CD4-positive, alpha-beta T cell treated with Interleukin-17A for 1 hour (primary cell): ENCODE results near the gene HIPK2.

Experiments
- DNase-seq: peaks from one replicate; pipeline ENCODE4 v3.0.0-alpha.2; 2020

Gene HIPK2

DNA sequence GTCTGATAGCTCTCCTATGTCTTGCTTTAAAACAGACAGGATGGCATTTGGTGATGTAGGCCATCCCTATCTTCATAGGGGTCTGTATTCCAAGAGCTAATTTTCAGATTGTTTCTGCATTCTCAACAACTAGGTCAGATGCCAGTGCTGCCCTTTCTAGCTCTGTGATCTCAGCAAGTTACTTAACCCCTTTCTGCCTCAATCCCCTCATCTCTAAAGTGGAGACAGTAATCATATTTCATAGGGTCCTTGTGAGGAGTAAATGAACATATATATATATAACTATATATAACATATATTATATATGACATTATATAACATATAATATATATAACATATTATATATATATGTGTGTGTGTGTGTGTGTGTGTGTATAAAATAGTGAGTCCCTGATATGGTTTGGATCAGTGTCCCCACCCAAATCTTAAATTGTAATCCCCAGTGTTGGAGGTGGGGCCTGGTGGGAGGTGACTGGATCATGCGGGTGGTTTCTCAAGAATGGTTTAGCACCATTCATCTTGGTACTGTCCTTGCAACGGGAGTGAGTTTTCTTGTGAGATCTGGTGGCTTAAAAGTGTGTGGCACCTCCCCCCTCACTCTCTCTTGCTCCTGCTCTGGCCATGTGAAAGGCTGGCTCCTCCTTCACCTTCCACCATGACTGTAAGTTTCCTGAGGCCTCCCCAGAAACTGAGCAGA is 45.2 kb downstream of the HIPK2 start:
- DNase-seq, result no peak

GRCh38 chr7:139731802-139732470 is 45.9 kb downstream of the HIPK2 start:
- DNase-seq, result no peak

DNA sequence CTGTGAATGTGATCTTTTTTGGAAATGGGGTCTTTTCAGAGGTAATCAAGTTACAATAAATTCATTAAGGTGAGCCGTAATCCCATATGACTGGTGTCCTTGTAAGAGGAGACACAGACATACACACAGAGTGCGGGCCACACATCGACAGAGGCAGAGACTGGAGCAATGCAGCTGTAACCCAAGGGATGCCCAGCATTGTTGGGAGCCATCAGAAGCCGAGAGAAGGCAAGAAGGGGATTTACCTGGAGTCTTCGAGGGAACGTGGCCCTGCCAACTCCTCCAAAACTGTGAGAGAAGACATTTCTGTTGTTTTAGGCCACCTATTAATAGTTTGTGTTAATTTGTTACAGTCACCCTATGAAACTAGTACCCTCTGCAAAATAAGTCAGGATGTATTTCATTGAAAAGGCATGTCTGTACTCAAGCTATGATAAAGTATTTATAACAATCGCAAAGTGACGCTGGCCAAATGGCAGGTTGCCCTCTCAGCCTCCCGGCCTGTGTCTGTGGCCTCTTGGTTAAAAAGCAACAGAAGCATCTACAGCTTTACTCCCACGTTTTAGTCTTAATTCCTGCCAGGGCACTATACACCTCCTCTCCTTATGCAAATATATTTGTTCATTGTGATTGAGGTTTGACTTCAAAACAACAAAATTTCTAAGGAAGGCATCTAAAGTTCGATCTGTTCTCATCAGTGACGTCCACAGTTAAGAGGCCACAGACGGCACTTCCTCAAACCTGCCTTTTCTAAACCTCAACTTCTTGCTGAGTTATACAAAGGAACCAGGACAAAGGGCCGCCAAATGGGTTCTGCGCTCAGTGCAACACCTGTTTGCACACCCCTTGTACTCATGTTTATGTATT is 46.8 kb downstream of the HIPK2 start:
- peak; percentile 19 for DNase-seq

GRCh38 chr7:139728203-139728602 is 49.6 kb downstream of the HIPK2 start:
- no peak for DNase-seq

- DNase-seq, result no peak
Measured at GRCh38 chr7:139727151-139727705, 50.6 kb downstream of the HIPK2 start.

GRCh38 chr7:139726485-139726869 is 51.3 kb downstream of the HIPK2 start:
- DNase-seq, result no peak

DNA sequence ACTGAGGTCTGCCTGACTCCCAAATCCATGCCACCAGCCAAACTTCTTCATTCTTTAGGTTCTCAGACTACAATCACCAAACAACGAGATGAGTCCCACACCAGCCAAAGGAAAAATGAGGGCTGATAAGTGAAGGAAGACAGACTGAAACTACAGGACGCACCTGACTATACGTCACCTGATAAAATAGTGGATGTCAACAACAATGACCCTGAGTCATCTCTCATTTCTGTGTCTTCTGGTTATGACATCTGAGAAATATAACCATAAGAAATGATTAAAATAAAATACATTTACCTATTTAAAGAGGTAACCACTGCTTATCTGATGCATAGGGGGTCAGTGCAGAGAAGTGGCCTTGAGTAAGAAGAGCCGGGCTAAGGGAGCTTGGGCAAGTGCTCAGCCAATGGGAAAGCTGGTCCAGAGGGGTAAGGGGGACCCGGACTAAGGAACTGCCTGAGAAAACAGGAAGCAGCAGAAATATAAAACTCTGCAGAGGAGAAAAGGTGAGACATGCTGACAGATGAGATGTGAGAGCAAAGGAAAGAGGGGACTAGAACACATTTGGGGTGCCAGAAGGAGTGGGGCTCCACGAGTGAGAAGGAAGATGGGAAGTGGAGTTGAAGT is 51.8 kb downstream of the HIPK2 start:
- no peak for DNase-seq

GRCh38 chr7:139725077-139725476 is 52.7 kb downstream of the HIPK2 start:
- DNase-seq, result no peak

GRCh38 chr7:139722604-139723003 is 55.2 kb downstream of the HIPK2 start:
- DNase-seq, result no peak

DNA sequence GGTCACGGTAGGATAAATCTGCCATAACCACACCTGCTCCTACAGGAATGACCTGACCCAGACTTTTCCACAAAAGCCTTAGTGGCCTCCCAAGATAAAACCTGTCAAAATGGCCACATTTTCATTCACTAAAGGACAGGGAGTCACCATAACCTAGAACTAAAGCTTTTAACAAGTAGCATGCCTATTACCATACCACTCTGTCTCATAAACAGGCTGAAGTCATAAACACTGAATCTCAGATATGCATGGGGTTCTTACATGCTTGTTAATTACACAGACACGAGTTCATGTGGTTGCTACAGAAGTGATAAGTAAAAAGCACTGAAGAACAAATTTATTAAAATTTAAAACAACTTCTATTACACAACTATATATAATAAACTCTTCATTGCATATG is 56.0 kb downstream of the HIPK2 start:
- DNase-seq, result no peak

DNA sequence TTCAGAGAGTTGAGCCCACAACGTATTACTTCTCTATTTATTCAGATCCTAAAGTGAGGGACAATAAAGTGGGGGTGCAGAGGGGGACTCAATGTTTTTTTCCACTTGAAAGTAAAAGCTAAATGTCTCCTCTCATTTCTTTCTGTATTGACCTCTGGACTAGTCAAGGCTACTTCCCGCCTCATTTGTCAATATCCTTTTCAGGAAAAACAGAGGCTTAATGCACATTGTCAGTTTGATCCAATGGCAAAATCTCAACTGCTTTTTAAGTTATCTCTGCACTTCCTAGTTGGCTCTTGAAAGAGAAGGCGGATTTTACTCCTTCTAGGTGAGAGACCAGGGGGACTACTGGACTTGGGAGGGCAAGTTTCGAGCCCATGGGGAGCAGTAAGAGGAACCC is 56.4 kb downstream of the HIPK2 start:
- DNase-seq, result no peak

DNA sequence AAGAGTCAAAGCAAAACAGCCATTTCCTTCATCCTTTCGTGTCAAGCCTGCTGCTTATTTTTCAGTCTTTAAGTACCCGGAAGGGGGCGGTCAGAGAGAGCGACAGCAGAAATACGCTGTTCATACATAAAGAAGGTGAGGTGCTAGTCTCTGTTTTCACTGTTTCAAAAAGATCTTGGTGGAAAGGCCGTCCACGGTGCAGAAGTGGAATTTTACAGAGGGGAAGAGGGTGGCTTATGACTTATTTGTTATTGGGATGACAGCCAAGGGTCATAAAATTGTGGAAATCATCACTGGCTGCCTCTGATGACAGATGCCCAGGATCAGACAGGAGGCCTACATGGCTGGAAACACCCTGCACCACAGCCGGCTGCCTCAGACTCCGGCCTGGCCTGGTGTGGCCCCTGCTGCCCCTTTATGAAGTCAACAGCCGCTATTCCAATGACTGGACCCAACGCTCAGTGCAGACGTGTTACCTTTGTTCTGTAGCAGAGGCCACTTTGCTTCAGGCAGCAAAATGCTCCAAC is 57.0 kb downstream of the HIPK2 start:
- DNase-seq, result peak; percentile 14

- DNase-seq, result no peak
Measured at GRCh38 chr7:139720186-139720585, 57.6 kb downstream of the HIPK2 start.

GRCh38 chr7:139718859-139719258 is 58.9 kb downstream of the HIPK2 start:
- DNase-seq, result no peak

GRCh38 chr7:139718141-139718540 is 59.7 kb downstream of the HIPK2 start:
- no peak for DNase-seq

- no peak for DNase-seq
Measured at GRCh38 chr7:139716156-139716942, 61.4 kb downstream of the HIPK2 start.

GRCh38 chr7:139715194-139715815 is 62.5 kb downstream of the HIPK2 start:
- no peak for DNase-seq

GRCh38 chr7:139714163-139714901 is 63.5 kb downstream of the HIPK2 start:
- no peak for DNase-seq

GRCh38 chr7:139713526-139714162 is 64.2 kb downstream of the HIPK2 start:
- no peak for DNase-seq

- DNase-seq, result no peak
Measured at GRCh38 chr7:139713061-139713460, 64.7 kb downstream of the HIPK2 start.
